ENCODE data around the gene MMS19.
A peak's percentile ranks its signal among the peaks of the same experiment; 100 is the strongest.

The MMS19 gene

DNA sequence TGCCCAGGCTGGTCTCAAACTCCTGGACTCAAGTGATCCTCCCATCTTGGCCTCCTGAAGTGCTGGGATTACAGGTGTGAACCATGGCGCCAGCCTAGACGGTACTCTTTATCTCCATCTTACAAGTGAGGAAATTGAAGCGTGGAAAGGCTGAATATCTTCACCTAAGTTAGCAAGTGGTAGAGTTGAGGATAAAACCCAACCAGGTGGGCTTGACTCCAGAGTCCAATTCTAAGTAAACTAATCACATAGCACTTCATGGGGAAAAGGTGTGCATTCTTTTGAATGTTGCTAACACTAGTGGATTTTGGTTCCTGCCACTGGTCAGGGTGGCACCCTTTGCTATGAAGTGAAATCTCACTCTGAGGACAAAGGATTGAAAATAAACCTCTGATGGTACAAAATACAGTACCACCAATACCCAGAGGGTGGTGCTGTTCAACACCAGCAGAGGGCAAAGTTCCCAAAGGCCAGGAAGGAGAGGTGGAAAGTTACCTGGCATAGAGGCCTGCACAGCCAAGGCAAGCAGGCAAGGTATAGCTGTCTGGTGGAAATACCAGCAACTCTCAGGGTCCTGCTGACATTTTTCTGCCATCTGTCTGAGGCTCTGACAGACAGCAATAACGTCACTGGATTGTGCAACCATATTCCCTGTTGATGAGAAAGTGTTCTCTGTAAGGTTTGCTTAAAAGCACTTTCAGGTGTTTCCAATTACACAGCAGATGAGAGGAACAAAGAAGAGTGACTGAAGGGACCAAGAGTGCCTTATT, 34.7 kb downstream of the MMS19 start:
- DNase-seq (ENCODE audit: low read depth in 2 of 2): peak; percentile 62 to 70

- no peak for DNase-seq (ENCODE audit: low read depth in 2 of 2)
Observed at GRCh38 chr10:97462309-97462708, 35.9 kb downstream of the MMS19 start.

GRCh38 chr10:97459933-97460332, 38.3 kb downstream of the MMS19 start:
- DNase-seq (ENCODE audit: low read depth in 2 of 2): no peak

DNA sequence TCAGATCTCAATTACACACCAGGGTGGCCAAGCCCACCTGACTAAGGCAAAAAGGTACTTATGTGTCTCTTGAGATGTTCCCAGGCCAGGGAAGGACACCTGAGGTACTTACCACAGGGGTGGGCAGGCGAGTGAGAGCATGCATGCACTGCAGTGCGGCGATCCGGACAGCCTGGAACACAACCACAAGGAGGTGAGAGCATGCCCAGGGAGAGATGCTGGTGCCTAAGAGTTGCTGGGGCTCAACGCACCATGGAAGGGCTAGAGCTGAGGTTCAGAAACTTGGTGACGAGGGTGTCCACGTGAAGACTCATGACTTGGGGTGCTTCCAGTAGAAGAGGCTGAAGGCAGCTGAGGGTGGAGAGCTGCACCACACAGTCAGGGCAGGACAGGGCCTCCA, 39.1 kb downstream of the MMS19 start:
- no peak for DNase-seq (ENCODE audit: low read depth in 2 of 2)

DNA sequence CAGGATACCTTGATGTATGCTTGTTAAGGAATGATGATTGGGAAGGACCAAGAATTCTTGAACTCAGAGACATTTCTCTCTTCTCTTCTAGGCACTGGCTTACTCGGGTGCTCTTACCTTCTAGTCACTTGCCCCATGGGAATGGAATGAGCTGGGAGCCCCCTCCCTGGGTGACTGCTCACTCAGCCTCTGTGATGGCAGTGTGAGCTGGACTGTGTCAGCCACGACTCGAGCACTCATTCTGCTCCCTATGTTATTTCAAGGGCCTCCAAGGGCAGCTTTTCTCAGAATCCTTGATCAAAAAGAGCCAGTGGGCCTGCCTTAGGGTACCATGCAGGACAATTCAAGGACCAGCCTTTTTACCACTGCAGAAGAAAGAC, 41.5 kb downstream of the MMS19 start:
- DNase-seq (ENCODE audit: low read depth in 2 of 2): no peak

GRCh38 chr10:97456034-97456685, 42.1 kb downstream of the MMS19 start:
- DNase-seq (ENCODE audit: low read depth in 2 of 2): no peak

DNA sequence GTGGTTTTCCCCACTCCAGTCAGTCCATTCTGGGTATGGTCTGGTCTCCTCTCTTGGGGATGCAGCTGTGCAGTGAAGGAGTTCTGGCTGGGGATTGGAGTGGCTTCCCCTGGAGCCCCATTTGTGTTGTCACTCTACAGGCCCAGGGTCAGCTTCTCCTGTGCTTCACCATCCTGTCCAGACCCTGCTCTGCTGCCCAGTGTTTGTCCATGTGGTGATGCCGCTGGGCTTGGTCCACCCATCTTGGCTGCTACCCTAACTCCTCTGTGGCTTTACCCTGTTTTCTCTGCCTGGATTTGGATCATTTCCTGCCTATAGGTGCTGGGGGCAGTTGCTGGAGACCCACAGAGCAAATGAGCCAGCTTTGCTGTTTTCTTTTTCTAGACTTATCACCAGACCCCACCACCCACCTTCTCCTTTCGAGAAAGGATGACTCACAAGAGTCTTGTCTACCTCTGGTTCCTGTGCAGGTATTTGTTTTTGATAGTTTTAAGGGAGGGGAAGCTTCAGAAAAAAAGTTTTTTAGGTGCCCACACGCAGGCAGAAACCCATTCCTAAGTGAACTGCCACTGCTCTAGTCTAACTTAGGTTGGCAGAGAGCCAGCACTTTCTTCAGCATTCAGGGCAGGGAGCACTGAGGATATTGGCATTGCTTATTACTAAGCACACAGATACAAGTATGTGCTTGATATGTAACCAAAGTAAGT, 43.7 kb downstream of the MMS19 start:
- DNase-seq (ENCODE audit: low read depth in 2 of 2): no peak

DNA sequence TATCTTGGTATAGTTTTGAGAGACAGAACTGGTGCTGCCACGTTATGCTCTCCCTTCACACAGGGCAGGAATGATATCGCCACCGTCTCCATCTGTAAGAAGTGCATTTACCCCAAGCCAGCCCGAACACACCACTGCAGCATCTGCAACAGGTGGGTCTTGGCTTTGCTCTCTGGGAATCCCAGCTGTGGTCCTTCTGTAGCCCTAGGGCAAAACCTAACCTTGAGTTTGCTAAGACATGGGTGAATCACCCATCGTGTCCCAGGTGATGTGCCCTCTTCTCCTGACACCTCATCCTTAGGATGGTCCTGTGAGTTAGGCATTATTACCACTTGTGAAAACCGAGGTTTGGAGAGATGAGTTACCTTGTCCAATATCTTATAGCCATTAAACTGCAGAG, 45.9 kb downstream of the MMS19 start:
- no peak for DNase-seq (ENCODE audit: low read depth in 2 of 2)

DNA sequence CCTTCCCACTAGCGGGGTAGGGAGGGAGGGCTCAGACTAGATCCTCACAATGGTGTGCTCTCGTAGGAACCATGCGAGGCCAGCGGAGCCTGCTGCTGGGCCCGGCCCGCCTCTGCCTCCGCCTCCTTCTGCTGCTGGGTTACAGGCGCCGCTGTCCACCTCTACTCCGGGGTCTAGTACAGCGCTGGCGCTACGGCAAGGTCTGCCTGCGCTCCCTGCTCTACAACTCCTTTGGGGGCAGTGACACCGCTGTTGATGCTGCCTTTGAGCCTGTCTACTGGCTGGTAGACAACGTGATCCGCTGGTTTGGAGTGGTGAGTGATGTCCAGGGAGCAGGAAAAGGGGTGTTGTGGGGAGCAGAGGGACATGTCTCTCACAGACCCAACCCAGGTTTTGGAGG, 46.6 kb downstream of the MMS19 start:
- DNase-seq (ENCODE audit: low read depth in 2 of 2): no peak

GRCh38 chr10:97450828-97451227, 47.4 kb downstream of the MMS19 start:
- DNase-seq (ENCODE audit: low read depth in 2 of 2): no peak

DNA sequence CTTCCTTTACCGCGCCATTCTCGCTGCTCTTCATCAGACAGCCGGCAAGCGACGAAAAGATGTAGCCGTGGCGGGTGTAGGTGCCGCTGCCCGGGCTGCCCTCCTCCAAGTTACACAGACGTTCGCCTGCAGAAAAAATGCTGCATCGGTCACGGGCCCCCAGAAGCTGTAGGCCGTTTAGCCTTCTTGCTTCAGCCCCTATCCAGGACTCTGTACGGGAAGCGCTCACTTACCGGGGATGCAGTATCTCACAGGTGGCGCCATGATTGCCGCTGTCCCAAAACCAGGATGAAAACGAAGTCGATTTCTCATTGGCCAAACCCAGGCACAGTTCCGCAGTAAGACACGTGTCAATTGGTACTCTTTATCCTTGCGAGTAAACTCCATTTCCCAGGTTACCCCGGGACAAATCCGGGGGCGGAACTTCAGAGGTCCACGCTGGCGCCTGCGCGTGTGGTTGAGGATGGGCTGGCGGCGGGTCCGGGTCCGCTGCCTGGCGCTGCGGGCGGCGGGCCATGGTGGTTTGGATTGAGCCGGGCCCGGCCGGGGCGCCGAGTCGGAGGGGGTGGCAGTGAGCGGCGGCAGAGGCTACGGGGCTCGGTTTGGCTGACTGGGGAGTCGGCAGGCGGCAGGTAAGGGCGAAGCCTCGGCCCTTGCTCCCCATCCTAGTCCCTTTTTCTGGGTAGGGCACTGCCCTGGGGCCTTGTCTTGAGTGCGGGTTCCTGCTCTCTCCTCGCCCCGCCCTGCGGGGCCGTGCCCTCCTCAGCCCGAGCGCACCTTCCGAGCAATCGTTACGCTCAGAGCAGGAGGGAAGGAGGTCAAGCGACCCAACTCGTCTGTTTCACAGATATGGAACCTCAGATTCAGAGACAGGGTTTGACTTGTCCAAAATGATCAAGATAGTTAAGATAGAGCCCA, 52.2 kb downstream of the MMS19 start, which contains the start of the genes EXOSC1 and ZDHHC16:
Gene EXOSC1 (minus strand): TSS at position 285 of the 918 bp plus-strand sequence. CDS start 21 bp downstream, at position 264.
Gene ZDHHC16 (plus strand): TSS at position 454 of the 918 bp plus-strand sequence. CDS start 5,501 bp downstream, outside the sequence.
- peak; percentile 87 for DNase-seq (ENCODE audit: low read depth in 2 of 2)

DNA sequence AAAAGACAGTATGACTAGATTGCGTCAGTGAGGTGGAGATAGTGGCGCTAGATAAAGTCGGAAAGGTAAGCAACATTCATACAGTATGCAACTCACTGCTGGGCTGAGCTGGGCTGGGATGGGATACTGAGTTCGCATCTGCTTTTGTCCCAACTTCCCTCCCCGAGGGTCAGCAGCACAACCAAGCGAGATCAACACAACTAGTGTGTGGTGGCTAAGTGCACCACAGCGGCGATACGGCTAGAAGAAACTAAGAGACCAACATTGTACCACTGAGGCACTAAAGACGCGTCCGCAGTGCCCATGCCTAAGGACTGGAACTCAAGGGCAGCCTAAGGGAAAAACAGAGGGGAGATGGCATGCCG, 52.9 kb downstream of the MMS19 start:
- no peak for DNase-seq (ENCODE audit: low read depth in 2 of 2)

DNA sequence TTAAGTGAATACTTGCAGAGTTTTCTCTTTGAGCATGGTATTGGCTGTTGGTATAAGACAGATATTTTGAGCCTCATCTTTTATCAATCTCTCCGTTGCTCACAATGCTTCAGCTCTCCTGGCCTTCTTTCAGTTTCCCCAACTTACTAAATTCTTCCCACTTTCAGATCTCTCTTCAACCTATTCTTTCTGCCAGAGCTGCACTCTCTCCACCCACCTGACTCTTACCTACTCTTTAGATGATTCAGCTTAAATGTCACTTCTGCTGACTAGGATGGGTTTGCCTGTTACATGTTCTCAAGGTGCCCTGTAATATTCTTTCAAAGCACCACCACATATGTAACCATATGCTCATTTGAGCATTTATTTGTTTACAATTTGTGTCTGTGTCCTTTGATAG, 54.0 kb downstream of the MMS19 start:
- no peak for DNase-seq (ENCODE audit: low read depth in 2 of 2)

- no peak for DNase-seq (ENCODE audit: low read depth in 2 of 2)
Observed at GRCh38 chr10:97442277-97442676, 55.9 kb downstream of the MMS19 start.

- no peak for DNase-seq (ENCODE audit: low read depth in 2 of 2)
Observed at GRCh38 chr10:97435211-97435610, 63.0 kb downstream of the MMS19 start.

DNA sequence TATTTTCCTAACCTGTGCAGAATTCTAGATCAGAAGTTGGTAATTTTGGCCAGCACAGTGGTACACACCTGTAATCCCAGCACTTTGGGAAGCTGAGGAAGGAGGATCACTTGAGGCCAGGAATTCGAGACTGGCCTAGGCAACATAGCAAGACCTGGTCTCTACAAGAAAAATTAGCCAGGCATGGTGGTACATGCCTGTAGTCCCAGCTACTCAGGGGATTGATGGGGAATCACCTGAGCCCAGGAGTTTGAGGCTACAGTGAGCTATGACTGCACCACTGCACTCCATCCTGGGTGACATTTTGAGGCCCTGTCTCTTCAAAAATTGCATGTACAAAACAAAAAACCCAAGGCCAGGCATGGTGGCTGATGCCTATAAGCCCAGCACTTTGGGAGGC, 63.7 kb downstream of the MMS19 start:
- DNase-seq (ENCODE audit: low read depth in 2 of 2): no peak

DNA sequence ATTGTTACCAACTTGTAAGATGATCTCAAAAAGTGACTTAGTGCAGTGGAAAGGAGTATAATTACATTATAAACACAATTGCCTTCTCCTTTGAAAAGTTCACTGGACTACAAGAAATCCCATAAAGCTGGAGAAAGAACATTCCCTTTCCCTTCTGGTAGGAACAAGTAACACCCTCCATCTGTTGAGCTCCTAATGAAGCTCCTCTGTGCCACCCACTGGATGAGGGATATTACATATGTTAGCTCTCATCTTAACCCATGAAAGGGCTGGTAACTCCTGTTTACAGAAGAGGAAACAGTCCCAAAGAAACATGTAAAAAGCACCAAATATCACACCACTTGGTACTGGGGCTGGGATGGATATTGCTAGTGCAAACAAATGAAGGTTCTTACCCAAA, 64.2 kb downstream of the MMS19 start:
- DNase-seq (ENCODE audit: low read depth in 2 of 2): no peak

DNA sequence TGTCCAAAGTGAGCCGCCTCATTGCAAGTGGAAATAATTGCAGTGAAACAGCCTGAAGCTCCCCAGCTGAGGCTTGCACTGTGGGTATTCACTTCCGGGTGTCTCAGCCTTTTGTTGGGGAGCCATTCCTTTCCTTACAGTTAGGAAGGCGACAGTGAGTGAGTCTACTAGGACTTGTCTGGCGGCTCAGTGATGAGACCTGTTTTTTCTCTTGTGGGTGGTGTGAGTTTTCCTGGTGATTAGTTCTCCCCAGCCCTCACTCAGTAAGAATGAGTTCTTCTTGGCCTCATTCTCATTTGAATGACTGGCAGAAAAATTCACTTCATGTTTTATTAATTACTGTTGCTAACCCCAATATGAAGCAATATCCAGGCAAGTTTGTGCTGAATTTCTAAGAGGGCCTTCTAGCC, 69.6 kb downstream of the MMS19 start:
- no peak for DNase-seq (ENCODE audit: low read depth in 2 of 2)

GRCh38 chr10:97427571-97428179, 70.5 kb downstream of the MMS19 start:
- DNase-seq (ENCODE audit: low read depth in 2 of 2): no peak

DNA sequence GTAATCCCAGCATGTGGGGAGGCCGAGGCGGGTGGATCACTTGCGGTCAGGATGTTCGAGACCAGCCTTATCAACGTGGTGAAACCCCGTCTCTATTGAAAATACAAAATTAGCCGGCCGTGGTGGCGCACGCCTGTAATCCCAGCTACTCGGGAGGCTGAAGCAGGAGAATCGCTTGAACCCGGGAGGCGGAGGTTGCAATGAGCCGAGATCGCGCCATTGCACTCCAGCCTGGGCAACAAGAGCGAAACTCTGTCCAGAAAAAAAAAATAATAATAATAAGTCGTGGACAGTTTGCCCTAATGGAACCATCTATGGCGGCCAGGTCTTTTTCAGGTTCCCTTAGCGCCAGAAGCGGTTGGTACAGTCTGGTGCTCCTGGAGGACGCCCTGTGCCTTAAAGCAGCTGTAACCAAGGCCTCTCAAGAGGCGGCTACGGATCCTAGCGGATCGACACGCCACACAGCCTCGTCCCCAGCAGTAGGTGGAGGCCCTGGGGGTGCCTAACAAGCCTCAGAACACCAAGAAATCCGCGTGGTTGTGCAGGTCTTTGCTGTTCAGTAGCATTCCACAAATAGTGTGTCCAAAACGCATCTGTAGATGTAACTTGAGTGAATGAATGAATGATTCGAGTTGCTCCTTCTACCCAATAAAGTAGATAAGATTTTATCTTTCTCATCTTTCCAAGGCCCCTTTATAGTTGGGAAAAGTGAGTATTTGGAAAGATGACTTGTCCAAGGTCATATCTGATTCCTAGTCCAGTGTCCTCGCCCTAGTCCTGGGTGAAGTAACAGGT, 71.2 kb downstream of the MMS19 start:
- DNase-seq (ENCODE audit: low read depth in 2 of 2): no peak
